Calu3 (cell line): ENCODE measurements around the gene STAB2. TPM values are rescaled to one million over a fixed set of nuclear protein-coding genes. Genes with fewer than 3 reads are reported as not detected.

Experiments
- BruUV-seq: library from RNA; stranded (reverse); fragments of 400-500 nt; replicated peaks from 2 replicates; lab custom pipeline; 2021; lab: Mats Ljungman, UMichigan
- CTCF ChIA-PET: fragments of 300-600 bp; sonication (Branson Sonifier 250); formaldehyde crosslinking; loops from one replicate; lab custom pipeline; 2022; ENCODE audit warnings: antibody characterized with exemption; lab: Charles Lee
- DNase-seq: peaks from one replicate; pipeline ENCODE4 v3.0.0; 2022
- H3K27ac Mint-ChIP-seq: one replicate; pipeline ENCODE4 v1.8.0; 2022; ENCODE audit warnings: mixed read lengths; ENCODE audit not compliant: unreplicated experiment
- H3K27me3 Mint-ChIP-seq: one replicate; pipeline ENCODE4 v1.8.0; 2022; ENCODE audit warnings: mixed read lengths; ENCODE audit not compliant: unreplicated experiment
- H3K36me3 Mint-ChIP-seq: one replicate; pipeline ENCODE4 v1.8.0; 2022; ENCODE audit warnings: mild to moderate bottlenecking, moderate library complexity, mixed read lengths; ENCODE audit not compliant: insufficient read depth, unreplicated experiment
- H3K4me1 Mint-ChIP-seq: one replicate; pipeline ENCODE4 v1.8.0; 2022; ENCODE audit warnings: mild to moderate bottlenecking, low read depth, mixed read lengths; ENCODE audit not compliant: unreplicated experiment
- H3K4me3 Mint-ChIP-seq: one replicate; pipeline ENCODE4 v1.8.0; 2022; ENCODE audit warnings: mild to moderate bottlenecking, low read depth, moderate library complexity, mixed read lengths; ENCODE audit not compliant: unreplicated experiment
- H3K9me3 Mint-ChIP-seq: one replicate; pipeline ENCODE4 v1.8.0; 2022; ENCODE audit warnings: low read depth, mixed read lengths; ENCODE audit not compliant: unreplicated experiment
- CTCF ChIP-seq: fragments of 200-600 bp; IDR thresholded peaks from one replicate; pipeline ENCODE4 v1.8.0; 2022; ENCODE audit warnings: antibody characterized with exemption; ENCODE audit not compliant: unreplicated experiment
- intact Hi-C: fragments of 100-400 bp; cut with micrococcal nuclease; formaldehyde crosslinking; loops from one replicate; pipeline ENCODE4 v1.10.0; 2022; ENCODE audit not compliant: unreplicated experiment
- total RNA-seq: library from RNA; stranded (reverse); gene quantifications from 2 replicates; pipeline ENCODE4 v1.2.3, GENCODE V29; 2022

STAB2 gene
- total RNA-seq, 1 experiment from 2014 or later, result not detected

- Mint-ChIP-seq H3K9me3 (no peaks in the 10 kb centered on the region), H3K4me1 (no peaks in the 10 kb centered on the region), H3K27ac (no peak overlapping the region), H3K27me3 (no peaks in the 10 kb centered on the region), H3K36me3 (peaks cover 19% of the 10 kb centered on the region), H3K4me3 (no peak overlapping the region)
- no TSS peak for BruUV-seq
- CTCF ChIA-PET, result no interaction called here
- no peak for DNase-seq
- intact Hi-C loops, result no loop called here
- TF ChIP-seq CTCF, result no peak
Measured at GRCh38 chr12:103765322-103765721, 178.2 kb downstream of the STAB2 start.

GRCh38 chr12:103766028-103766427 lies 179.0 kb downstream of the STAB2 start:
- H3K9me3 Mint-ChIP-seq, result no peaks in the 10 kb centered on the region
- CTCF ChIA-PET, result no interaction called here
- no peaks in the 10 kb centered on the region for H3K27me3 Mint-ChIP-seq
- no peaks in the 10 kb centered on the region for H3K4me1 Mint-ChIP-seq
- no peak for TF ChIP-seq CTCF
- no peak for DNase-seq
- H3K27ac Mint-ChIP-seq, result no peak overlapping the region
- intact Hi-C loops, result no loop called here
- BruUV-seq, result no TSS peak
- no peak overlapping the region for H3K4me3 Mint-ChIP-seq
- peaks cover 19% of the 10 kb centered on the region for H3K36me3 Mint-ChIP-seq

- Mint-ChIP-seq H3K4me3 (no peak overlapping the region), H3K36me3 (peaks cover 19% of the 10 kb centered on the region), H3K27ac (no peak overlapping the region), H3K9me3 (no peaks in the 10 kb centered on the region), H3K27me3 (no peaks in the 10 kb centered on the region), H3K4me1 (no peaks in the 10 kb centered on the region)
- DNase-seq, result no peak
- intact Hi-C loops, result no loop called here
- no TSS peak for BruUV-seq
- TF ChIP-seq CTCF, result no peak
- CTCF ChIA-PET, result interaction anchor here (0.7 kb wide), 1 partner anchor 21 kb away, joined by 5 read pairs; no protein-coding TSS in a partner anchor
Measured at GRCh38 chr12:103768467-103769123, 181.5 kb downstream of the STAB2 start.

DNA sequence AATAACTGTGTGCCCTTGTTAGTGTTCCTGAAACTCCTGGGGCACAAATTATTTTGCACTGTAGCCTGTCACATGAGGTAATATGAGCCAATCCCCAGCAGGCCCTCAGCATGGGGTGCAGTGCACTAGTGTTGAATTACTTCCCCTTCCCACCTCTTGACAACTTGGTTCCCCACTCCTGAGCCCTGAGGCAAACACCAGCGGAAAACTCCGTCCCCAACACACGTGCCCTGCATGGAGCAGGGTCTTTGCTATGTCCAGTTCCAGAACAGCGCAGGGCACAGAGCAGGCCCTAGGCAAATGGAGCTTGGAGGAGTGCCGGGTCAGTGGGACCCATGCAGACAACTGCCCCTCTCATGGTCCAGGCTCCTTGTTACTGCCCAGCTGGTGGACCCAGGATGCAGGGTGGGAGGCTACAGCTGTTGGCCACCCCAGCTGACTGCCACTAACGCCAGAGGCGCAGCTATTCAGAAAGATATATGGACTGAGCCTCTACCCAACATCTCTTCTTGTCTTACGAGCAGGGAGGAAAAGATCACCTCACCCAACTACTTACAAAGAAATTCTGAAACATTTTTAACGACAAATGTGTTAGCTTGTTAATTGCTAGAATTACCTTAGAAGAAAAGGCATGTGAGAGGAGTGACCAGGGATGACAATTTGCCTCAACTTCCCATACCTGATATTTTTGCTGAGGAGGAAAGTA lies 182.3 kb downstream of the STAB2 start:
- H3K27me3 Mint-ChIP-seq, result no peaks in the 10 kb centered on the region
- no peaks in the 10 kb centered on the region for H3K9me3 Mint-ChIP-seq
- H3K36me3 Mint-ChIP-seq, result peaks cover 23% of the 10 kb centered on the region
- intact Hi-C loops, result no loop called here
- no TSS peak for BruUV-seq
- CTCF ChIA-PET, result no interaction called here
- no peaks in the 10 kb centered on the region for H3K4me1 Mint-ChIP-seq
- no peak overlapping the region for H3K4me3 Mint-ChIP-seq
- no peak overlapping the region for H3K27ac Mint-ChIP-seq
- TF ChIP-seq CTCF, result no peak
- no peak for DNase-seq
